Retinal pigment epithelial cell (primary cell): ENCODE results near the gene PPFIA2.

Experiments used
- DNase-seq: peaks from one replicate; pipeline ENCODE4 v3.0.0-alpha.2; 2010; ENCODE audit warnings: low read depth
- H3K4me3 ChIP-seq: 2 replicates; pipeline ENCODE4 v1.5.1; 2011; ENCODE audit warnings: mild to moderate bottlenecking, low read length, control low read depth, moderate library complexity
- CTCF ChIP-seq: conservative IDR thresholded peaks from 2 replicates; pipeline ENCODE4 v1.5.1; 2011; ENCODE audit warnings: low read depth, low read length, control low read depth, inconsistent platforms

PPFIA2 gene

GRCh38 chr12:81252228-81252627, 506.9 kb downstream of the PPFIA2 start:
- TF ChIP-seq CTCF: no peak
- no peak for DNase-seq
- no peak overlapping the region for H3K4me3 ChIP-seq

- DNase-seq: no peak
- no peak for TF ChIP-seq CTCF
- H3K4me3 ChIP-seq: no peak overlapping the region
Measured at GRCh38 chr12:81249976-81250375, 509.2 kb downstream of the PPFIA2 start.

GRCh38 chr12:81245907-81246570, 513.1 kb downstream of the PPFIA2 start:
- TF ChIP-seq CTCF: no peak

GRCh38 chr12:81245458-81245857, 513.7 kb downstream of the PPFIA2 start:
- no peak for TF ChIP-seq CTCF
- DNase-seq: no peak
- no peak overlapping the region for H3K4me3 ChIP-seq

More at GRCh38 chr12:81245907-81246570, 513.1 kb downstream of the PPFIA2 start:
- no peak overlapping the region for H3K4me3 ChIP-seq
- no peak for DNase-seq

GRCh38 chr12:81231574-81232368, 527.4 kb downstream of the PPFIA2 start:
- no peak overlapping the region for H3K4me3 ChIP-seq
- TF ChIP-seq CTCF: no peak
- no peak for DNase-seq

- no peak for TF ChIP-seq CTCF
- DNase-seq: no peak
Measured at GRCh38 chr12:81229759-81230158, 529.4 kb downstream of the PPFIA2 start.

GRCh38 chr12:81224626-81225025, 534.5 kb downstream of the PPFIA2 start:
- no peak for DNase-seq
- TF ChIP-seq CTCF: no peak

More at GRCh38 chr12:81229759-81230158, 529.4 kb downstream of the PPFIA2 start:
- H3K4me3 ChIP-seq: no peak overlapping the region

More at GRCh38 chr12:81224626-81225025, 534.5 kb downstream of the PPFIA2 start:
- no peak overlapping the region for H3K4me3 ChIP-seq
